NCI-H146 (cell line): ENCODE results near the gene RALB.

Experiments used
- DNase-seq: peaks from one replicate; lab custom pipeline; 2025; lab: John Stamatoyannopoulos, UW

RALB gene

GRCh38 chr2:120252225-120253020 is at the start of gene RALB:
Gene RALB (plus strand): TSS chr2:120252852. CDS start chr2:120278665, 25,813 bp downstream.
- peak; percentile 98 for DNase-seq

- DNase-seq = peak; percentile 12
Measured at GRCh38 chr2:120203251-120204021, 49.2 kb upstream of the RALB start.

GRCh38 chr2:120204022-120204405 is 48.6 kb upstream of the RALB start:
- peak; percentile 14 for DNase-seq

- DNase-seq = no peak
Measured at GRCh38 chr2:120204417-120204816, 48.2 kb upstream of the RALB start.

- no peak for DNase-seq
Measured at GRCh38 chr2:120204945-120205670, 47.5 kb upstream of the RALB start.

GRCh38 chr2:120206022-120206581 is 46.5 kb upstream of the RALB start:
- DNase-seq = peak; percentile 21

- no peak for DNase-seq
Measured at GRCh38 chr2:120208381-120209353, 44.0 kb upstream of the RALB start.

- DNase-seq = no peak
Measured at GRCh38 chr2:120209427-120210269, 43.0 kb upstream of the RALB start.

GRCh38 chr2:120210270-120210693 is 42.4 kb upstream of the RALB start:
- no peak for DNase-seq

GRCh38 chr2:120218181-120218580 is 34.5 kb upstream of the RALB start:
- no peak for DNase-seq

- DNase-seq = no peak
Measured at GRCh38 chr2:120219291-120219690, 33.4 kb upstream of the RALB start.

- no peak for DNase-seq
Measured at GRCh38 chr2:120219766-120220165, 32.9 kb upstream of the RALB start.

- DNase-seq = no peak
Measured at GRCh38 chr2:120220756-120221155, 31.9 kb upstream of the RALB start.

GRCh38 chr2:120221616-120222015 is 31.0 kb upstream of the RALB start:
- DNase-seq = no peak

GRCh38 chr2:120222186-120223033 is 30.2 kb upstream of the RALB start:
- no peak for DNase-seq

GRCh38 chr2:120223034-120223912 is 29.4 kb upstream of the RALB start, which contains the start of gene TMEM185B:
Gene TMEM185B (minus strand): TSS chr2:120223400. CDS start chr2:120222976, 424 bp downstream.
- DNase-seq = peak; percentile 92

- DNase-seq = no peak
Measured at GRCh38 chr2:120224256-120224655, 28.4 kb upstream of the RALB start.
